ENCODE measurements around the gene TNS1.
"Not testable (repeated sequence)": the region's sequence is repeated elsewhere in the genome, so short reads cannot be mapped to it uniquely, and the experiment has no call there.

The TNS1 gene

GRCh38 chr2:218029366-218030360, 26.9 kb upstream of the TNS1 start:
- DNase-seq (ENCODE audit: low read depth, low spot score), result no peak

GRCh38 chr2:218028562-218029348, 26.0 kb upstream of the TNS1 start:
- no peak for DNase-seq (ENCODE audit: low read depth, low spot score)

- no peak for DNase-seq (ENCODE audit: low read depth, low spot score)
Measured at GRCh38 chr2:218028189-218028495, 25.3 kb upstream of the TNS1 start.

DNA sequence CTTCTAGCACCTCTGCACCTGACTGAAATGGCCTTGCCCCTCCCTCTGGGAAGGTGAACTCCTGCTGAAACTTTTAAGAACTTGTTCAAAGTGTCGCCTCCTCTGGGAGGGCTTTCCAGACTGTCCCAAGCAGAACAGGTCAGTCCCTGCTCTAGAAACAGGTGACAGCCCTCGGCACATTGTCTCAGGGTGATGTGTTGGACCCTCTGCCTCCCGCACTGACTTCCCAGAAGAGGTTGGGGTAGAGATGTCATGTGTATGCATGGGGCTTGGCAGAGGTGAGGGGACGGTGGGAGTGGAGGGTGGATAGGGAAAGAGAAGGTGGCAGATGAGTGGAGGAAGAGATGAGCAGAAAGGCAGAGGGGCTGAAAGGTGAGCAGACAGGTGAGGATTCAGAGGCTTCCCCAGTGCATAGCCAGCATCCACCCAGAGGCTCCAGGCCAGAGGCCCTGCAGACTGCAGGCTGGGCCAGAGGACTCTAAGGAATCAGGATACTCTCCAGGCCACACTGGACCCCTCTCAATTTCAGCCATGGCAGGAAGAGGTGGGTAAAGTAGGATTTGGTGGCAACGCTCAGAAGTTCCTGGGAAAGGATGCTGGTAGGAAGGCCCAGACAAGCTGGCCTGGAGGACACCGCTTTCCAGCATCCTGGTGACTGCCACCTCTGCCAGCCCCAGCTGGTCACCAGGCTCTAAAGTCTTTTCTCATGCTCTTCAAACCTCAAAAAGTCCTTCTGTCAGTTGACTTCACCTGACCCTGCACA, 24.8 kb upstream of the TNS1 start:
- no peak for DNase-seq (ENCODE audit: low read depth, low spot score)

- no peak for DNase-seq (ENCODE audit: low read depth, low spot score)
Measured at GRCh38 chr2:218026676-218027425, 24.1 kb upstream of the TNS1 start.

DNA sequence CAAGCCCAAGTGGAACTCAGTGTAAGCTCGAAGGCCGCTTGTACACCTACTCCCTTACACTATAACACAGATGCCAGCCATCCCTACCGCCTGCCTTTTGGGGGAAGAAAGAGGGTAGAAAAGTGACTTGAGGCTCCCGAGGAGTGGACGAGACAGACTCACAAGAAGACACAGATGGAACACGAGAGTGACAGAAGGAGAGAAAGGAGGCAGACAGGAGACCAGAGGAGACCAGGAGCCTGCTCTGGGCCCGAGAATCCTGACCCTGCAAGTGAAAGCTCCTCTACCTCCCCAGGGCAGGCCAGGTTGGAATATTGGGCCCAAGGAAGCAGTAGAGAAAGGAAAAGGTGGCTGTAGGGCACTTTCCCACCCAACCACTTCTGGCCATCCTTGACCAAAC, 23.4 kb upstream of the TNS1 start:
- no peak for DNase-seq (ENCODE audit: low read depth, low spot score)

GRCh38 chr2:218024871-218025270, 22.1 kb upstream of the TNS1 start:
- no peak for DNase-seq (ENCODE audit: low read depth, low spot score)

GRCh38 chr2:218024336-218024735, 21.5 kb upstream of the TNS1 start:
- DNase-seq (ENCODE audit: low read depth, low spot score), result no peak

DNA sequence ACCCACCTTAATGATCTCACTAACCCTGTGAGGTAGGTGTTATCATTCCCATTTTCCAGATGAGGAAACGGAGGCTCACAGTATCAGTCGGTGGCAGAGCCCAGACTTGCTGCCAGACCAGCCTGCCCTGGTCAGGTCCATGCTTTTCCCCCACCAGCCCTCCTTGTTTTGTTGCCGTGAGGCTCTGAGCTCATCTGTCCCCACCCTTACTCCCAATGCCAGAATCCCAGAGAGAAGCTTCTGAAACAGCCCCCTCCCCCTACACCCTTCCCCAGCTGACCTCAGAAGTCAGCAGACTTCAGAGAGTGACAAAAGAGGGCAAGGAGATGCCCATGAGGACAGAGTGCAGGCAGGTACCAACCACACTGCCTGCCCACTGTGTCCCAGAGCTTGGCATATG, 20.8 kb upstream of the TNS1 start:
- DNase-seq (ENCODE audit: low read depth, low spot score), result no peak

GRCh38 chr2:218022851-218023530, 20.2 kb upstream of the TNS1 start:
- no peak for DNase-seq (ENCODE audit: low read depth, low spot score)

DNA sequence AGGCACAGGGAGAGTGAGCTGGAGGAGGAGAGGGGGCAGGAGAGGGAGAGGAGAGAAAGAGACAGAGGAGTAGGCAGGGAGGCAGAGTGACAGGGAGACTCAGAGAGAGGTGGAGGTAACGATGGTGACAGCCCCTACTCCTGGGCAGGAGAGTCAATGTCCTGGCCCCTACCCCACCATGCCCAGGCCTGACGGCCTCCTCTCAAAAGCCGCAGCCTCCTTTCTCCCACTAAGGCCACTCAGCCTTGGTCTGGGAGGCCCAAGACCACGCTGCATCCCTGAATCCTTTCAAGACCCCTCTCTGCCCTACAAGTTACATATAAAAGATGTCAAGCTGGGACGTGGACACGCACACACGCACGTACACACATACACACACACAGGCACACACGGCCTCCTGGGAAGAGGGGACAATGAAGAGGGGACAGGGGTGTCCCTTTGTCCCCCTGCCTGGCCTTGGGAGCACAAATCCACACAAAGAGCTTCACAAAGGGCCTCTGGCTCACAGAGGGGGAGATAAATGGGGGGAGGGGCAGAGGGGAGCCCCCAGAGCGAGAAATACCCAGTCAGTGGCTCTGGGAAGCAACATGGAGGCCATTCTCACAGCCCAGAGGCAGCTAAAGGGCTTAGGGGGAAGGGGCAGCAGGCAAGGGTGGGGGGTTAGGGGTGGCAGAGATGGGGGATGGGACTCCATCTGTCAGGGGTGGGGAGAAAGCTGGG, 19.5 kb upstream of the TNS1 start:
- DNase-seq (ENCODE audit: low read depth, low spot score), result no peak

GRCh38 chr2:218021536-218022071, 18.8 kb upstream of the TNS1 start:
- no peak for DNase-seq (ENCODE audit: low read depth, low spot score)

DNA sequence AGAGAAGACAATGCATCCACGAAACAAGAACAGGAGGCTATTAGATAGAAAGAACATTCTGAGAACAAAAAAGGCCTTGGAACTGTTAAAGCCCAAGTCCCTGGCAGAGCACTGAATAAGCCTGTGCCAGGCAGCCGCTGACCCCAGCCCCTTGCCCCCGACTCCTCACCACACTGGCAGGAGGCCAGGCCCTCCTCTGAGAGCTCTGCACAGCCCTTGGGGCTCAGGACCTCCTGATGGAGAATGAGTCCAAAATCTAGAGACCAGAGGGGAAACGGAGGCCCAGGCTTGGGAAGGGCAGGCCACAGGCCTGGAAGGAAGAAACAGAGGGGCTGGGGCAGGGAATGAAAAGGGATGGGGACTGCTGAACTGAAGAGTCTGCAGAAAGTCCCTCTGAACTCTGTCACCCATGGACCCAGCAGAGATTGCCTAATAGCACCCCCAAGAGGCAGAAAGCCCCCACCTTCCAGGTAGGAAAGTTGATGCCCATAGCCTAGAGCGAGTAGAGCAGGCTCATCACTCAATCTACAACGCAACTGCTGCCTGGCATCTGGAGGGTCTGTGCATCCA, 18.3 kb upstream of the TNS1 start:
- no peak for DNase-seq (ENCODE audit: low read depth, low spot score)

DNA sequence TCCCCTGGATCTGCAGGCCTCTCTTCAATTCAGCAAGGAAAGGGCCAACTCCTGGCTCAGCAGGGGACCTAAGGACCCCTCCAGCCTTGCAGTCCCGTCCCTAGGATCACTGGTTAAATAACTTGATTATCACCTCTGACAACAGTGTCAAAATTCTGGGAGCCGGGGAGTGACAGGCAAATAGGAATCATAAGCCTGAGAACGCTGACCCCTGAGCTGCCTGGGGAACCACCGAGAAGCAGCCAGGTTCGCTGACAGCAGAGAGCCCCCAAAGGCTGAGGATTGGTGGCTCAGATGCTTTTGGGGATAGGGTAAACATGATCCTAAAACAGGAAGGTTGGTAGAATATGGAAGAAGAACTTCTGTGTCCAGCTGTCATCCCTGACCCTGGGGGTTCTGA, 17.5 kb upstream of the TNS1 start:
- DNase-seq (ENCODE audit: low read depth, low spot score), result no peak

DNA sequence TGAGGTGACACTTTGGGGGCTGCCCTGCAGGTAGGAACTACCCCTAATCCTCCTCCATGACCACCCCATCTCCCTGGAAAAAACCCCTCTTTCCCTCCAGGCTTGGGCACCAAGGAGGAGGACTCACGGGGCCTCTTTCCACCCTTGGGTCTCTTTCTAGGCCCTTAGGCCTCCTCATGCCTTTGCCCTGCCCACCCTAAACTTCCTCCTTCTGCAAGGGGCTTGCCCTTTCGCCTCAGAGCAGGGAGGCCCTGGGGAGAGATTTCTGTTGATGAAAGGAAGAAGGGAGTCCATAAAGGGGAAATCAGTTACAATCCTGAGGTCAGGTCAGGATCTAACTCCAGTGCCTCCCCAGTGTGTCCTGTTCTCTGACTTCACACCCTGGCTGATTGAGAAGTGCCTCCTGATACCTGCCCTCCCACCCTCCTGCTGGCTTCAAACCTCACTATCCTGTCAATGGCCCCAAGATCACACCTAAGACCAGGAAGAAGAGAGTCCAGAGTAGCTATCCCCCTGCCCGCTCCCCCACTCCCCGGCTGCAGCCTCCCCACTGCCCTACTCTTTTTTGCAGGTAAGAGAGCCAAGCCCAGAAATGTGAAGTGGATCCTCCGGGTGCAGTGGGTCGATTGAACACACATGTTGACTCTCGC, 16.7 kb upstream of the TNS1 start:
- DNase-seq (ENCODE audit: low read depth, low spot score), result no peak

- DNase-seq (ENCODE audit: low read depth, low spot score), result not testable (repeated sequence)
Measured at GRCh38 chr2:218018842-218019125, 16.0 kb upstream of the TNS1 start.

- no peak for DNase-seq (ENCODE audit: low read depth, low spot score)
Measured at GRCh38 chr2:218017211-218018053, 14.6 kb upstream of the TNS1 start.

DNA sequence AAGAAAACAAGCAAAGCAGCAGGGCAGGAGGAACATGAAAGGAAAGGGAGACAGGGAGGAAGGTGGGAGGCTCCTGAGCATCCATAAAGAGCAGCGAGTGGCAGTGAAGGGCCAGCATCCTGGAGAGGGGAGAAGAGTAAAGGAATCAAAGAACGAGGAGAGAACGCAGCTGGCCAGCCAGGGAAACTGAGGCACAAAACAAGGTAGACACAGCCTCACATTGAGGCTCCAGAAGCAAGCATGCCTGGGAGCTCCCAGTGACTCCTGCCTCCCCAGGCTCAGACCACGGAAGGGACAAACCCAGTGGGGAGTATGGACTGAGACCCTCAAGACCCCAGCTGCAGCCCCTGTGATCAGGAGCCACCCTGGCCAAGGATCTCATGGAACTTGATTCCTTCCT, 14.0 kb upstream of the TNS1 start:
- DNase-seq (ENCODE audit: low read depth, low spot score), result no peak

Measured in iPS DF 19.7 (cell line).